ENCODE data around the gene COL20A1. TPM values are rescaled to one million over a fixed set of nuclear protein-coding genes. Genes with fewer than 3 reads are reported as not detected.
A peak's percentile ranks its signal among the peaks of the same experiment; 100 is the strongest.
"Not testable (repeated sequence)": the region's sequence is repeated elsewhere in the genome, so short reads cannot be mapped to it uniquely, and the experiment has no call there.

COL20A1 gene
- polyA plus RNA-seq, 6 donors from 2014 or later = not detected

GRCh38 chr20:63305933-63306672, 13.1 kb downstream of the COL20A1 start:
- not testable (repeated sequence) for H3K27ac Mint-ChIP-seq; DNase-seq; H3K36me3 Mint-ChIP-seq; H3K4me3 Mint-ChIP-seq; H3K4me1 Mint-ChIP-seq; ATAC-seq (ENCODE audit: low read depth in 2 of 2)
- Mint-ChIP-seq H3K9me3 (peaks cover 4 to 18% (median 8%) of the 10 kb centered on the region in 7 donors), H3K27me3 (peaks cover 8 to 20% (median 13%) of the 10 kb centered on the region in 3 donors)

GRCh38 chr20:63306673-63307537, 13.9 kb downstream of the COL20A1 start:
- H3K4me1 Mint-ChIP-seq = peaks cover 0 to 3% (median 0%) of the 10 kb centered on the region in 3 donors
- H3K27ac Mint-ChIP-seq = no peak overlapping the region
- peaks cover 6 to 20% (median 8%) of the 10 kb centered on the region in 3 donors for H3K27me3 Mint-ChIP-seq
- DNase-seq (no peak), ATAC-seq (ENCODE audit: low read depth in 2 of 2) (no peak)
- no peak overlapping the region for H3K4me3 Mint-ChIP-seq
- peaks cover 0 to 7% of the 10 kb centered on the region in 2 donors for H3K36me3 Mint-ChIP-seq
- H3K9me3 Mint-ChIP-seq = peaks cover 0 to 11% (median 4%) of the 10 kb centered on the region in 7 donors

GRCh38 chr20:63307538-63308217, 14.7 kb downstream of the COL20A1 start:
- peaks cover 0 to 5% (median 3%) of the 10 kb centered on the region in 7 donors for H3K9me3 Mint-ChIP-seq
- H3K27me3 Mint-ChIP-seq = peaks cover 3 to 17% (median 8%) of the 10 kb centered on the region in 3 donors
- DNase-seq (no peak), ATAC-seq (ENCODE audit: low read depth in 2 of 2) (no peak)
- H3K27ac Mint-ChIP-seq = no peak overlapping the region
- peaks cover 0 to 3% of the 10 kb centered on the region in 2 donors for H3K36me3 Mint-ChIP-seq
- H3K4me1 Mint-ChIP-seq = peaks cover 0 to 3% (median 0%) of the 10 kb centered on the region in 3 donors
- H3K4me3 Mint-ChIP-seq = no peak overlapping the region

GRCh38 chr20:63308218-63308911, 15.4 kb downstream of the COL20A1 start:
- peaks cover 0 to 3% (median 0%) of the 10 kb centered on the region in 7 donors for H3K9me3 Mint-ChIP-seq
- peaks cover 0 to 19% (median 14%) of the 10 kb centered on the region in 3 donors for H3K27me3 Mint-ChIP-seq
- no peak overlapping the region for H3K4me3 Mint-ChIP-seq
- H3K4me1 Mint-ChIP-seq = peaks cover 2 to 4% (median 3%) of the 10 kb centered on the region in 3 donors
- H3K36me3 Mint-ChIP-seq = no peaks in the 10 kb centered on the region
- DNase-seq = no peak
- ATAC-seq (ENCODE audit: low read depth in 2 of 2) = no peak
- no peak overlapping the region for H3K27ac Mint-ChIP-seq

- H3K4me1 Mint-ChIP-seq = peaks cover 2 to 4% (median 3%) of the 10 kb centered on the region in 3 donors
- DNase-seq (no peak), ATAC-seq (ENCODE audit: low read depth in 2 of 2) (no peak)
- H3K36me3 Mint-ChIP-seq = no peaks in the 10 kb centered on the region
- H3K9me3 Mint-ChIP-seq = peaks cover 0 to 3% (median 0%) of the 10 kb centered on the region in 7 donors
- H3K27me3 Mint-ChIP-seq = peaks cover 0 to 19% (median 15%) of the 10 kb centered on the region in 3 donors
- no peak overlapping the region for H3K27ac Mint-ChIP-seq
- H3K4me3 Mint-ChIP-seq = no peak overlapping the region
These were observed 16.5 kb downstream of the COL20A1 start for GRCh38 chr20:63309261-63310071.

GRCh38 chr20:63310265-63310991, 17.4 kb downstream of the COL20A1 start:
- Mint-ChIP-seq H3K36me3 (no peaks in the 10 kb centered on the region), H3K4me1 (peaks cover 0 to 4% (median 2%) of the 10 kb centered on the region in 3 donors), H3K27me3 (peaks cover 0 to 25% (median 15%) of the 10 kb centered on the region in 3 donors), H3K9me3 (no peaks in the 10 kb centered on the region), H3K27ac (peak overlapping the region in 1 of 6 donors; percentile 38), H3K4me3 (no peak overlapping the region)
- no peak for ATAC-seq (ENCODE audit: low read depth in 2 of 2)
- DNase-seq = no peak

GRCh38 chr20:63311186-63311832, 18.3 kb downstream of the COL20A1 start:
- no peak overlapping the region for H3K27ac Mint-ChIP-seq
- H3K4me1 Mint-ChIP-seq = peaks cover 0 to 4% (median 2%) of the 10 kb centered on the region in 3 donors
- no peak for ATAC-seq (ENCODE audit: low read depth in 2 of 2)
- peak overlapping the region in 1 of 8 donors; percentile 29 for H3K4me3 Mint-ChIP-seq
- H3K27me3 Mint-ChIP-seq = peaks cover 0 to 30% (median 15%) of the 10 kb centered on the region in 3 donors
- no peaks in the 10 kb centered on the region for H3K36me3 Mint-ChIP-seq
- no peak for DNase-seq
- no peaks in the 10 kb centered on the region for H3K9me3 Mint-ChIP-seq

- peaks cover 0 to 4% (median 2%) of the 10 kb centered on the region in 3 donors for H3K4me1 Mint-ChIP-seq
- no peak for ATAC-seq (ENCODE audit: low read depth in 2 of 2)
- H3K9me3 Mint-ChIP-seq = no peaks in the 10 kb centered on the region
These were observed 18.9 kb downstream of the COL20A1 start for GRCh38 chr20:63311833-63312243.

GRCh38 chr20:63312273-63312672, 19.3 kb downstream of the COL20A1 start:
- H3K9me3 Mint-ChIP-seq = no peaks in the 10 kb centered on the region
- no peaks in the 10 kb centered on the region for H3K36me3 Mint-ChIP-seq
- H3K4me1 Mint-ChIP-seq = peaks cover 0 to 4% (median 2%) of the 10 kb centered on the region in 3 donors
- ATAC-seq (ENCODE audit: low read depth in 2 of 2) (no peak), DNase-seq (no peak)
- peaks cover 0 to 30% (median 15%) of the 10 kb centered on the region in 3 donors for H3K27me3 Mint-ChIP-seq
- H3K27ac Mint-ChIP-seq = no peak overlapping the region
- no peak overlapping the region for H3K4me3 Mint-ChIP-seq

More at GRCh38 chr20:63311833-63312243, 18.9 kb downstream of the COL20A1 start:
- H3K4me3 Mint-ChIP-seq = no peak overlapping the region
- H3K36me3 Mint-ChIP-seq = no peaks in the 10 kb centered on the region
- DNase-seq = no peak
- H3K27ac Mint-ChIP-seq = no peak overlapping the region
- H3K27me3 Mint-ChIP-seq = peaks cover 0 to 30% (median 15%) of the 10 kb centered on the region in 3 donors

GRCh38 chr20:63312690-63313348, 19.8 kb downstream of the COL20A1 start:
- no peaks in the 10 kb centered on the region for H3K36me3 Mint-ChIP-seq
- ATAC-seq (ENCODE audit: low read depth in 2 of 2) (no peak), DNase-seq (no peak)
- peaks cover 0 to 33% (median 15%) of the 10 kb centered on the region in 3 donors for H3K27me3 Mint-ChIP-seq
- no peaks in the 10 kb centered on the region for H3K9me3 Mint-ChIP-seq
- H3K4me1 Mint-ChIP-seq = peaks cover 0 to 4% (median 2%) of the 10 kb centered on the region in 3 donors
- H3K27ac Mint-ChIP-seq = no peak overlapping the region
- no peak overlapping the region for H3K4me3 Mint-ChIP-seq
